Prostate gland (tissue), 2 donors: ENCODE results near the gene ARV1. TPM values are rescaled to one million over a fixed set of nuclear protein-coding genes. Genes with fewer than 3 reads are reported as not detected.
"Not testable (repeated sequence)": the region's sequence is repeated elsewhere in the genome, so short reads cannot be mapped to it uniquely, and the experiment has no call there.

Experiments
- DNase-seq: peaks from one replicate; pipeline ENCODE4 v3.0.0-alpha.2; 2019; ENCODE audit warnings: low spot score
- H3K27ac ChIP-seq, 2 donors: fragments of 200-600 bp; sonication (generic); 2 replicates each; pipeline ENCODE4 v1.5.1; 2017 to 2019
- H3K27me3 ChIP-seq: fragments of 200-600 bp; sonication (generic); replicated peaks from 2 replicates; pipeline ENCODE4 v1.5.1; 2019; ENCODE audit not compliant: insufficient read depth
- H3K36me3 ChIP-seq, 2 donors: fragments of 200-600 bp; sonication (generic); 1 replicate in 1 of 2; 2 replicates in 1 of 2; pipeline versions ENCODE4 v1.5.1 to v1.8.1; 2017 to 2019
- H3K4me1 ChIP-seq: fragments of 200-600 bp; sonication (generic); replicated peaks from 2 replicates; pipeline ENCODE4 v1.5.1; 2019
- H3K4me3 ChIP-seq, 2 donors: fragments of 200-600 bp; sonication (generic); 2 replicates each; pipeline ENCODE4 v1.5.1; 2017 to 2019
- H3K9me3 ChIP-seq: fragments of 200-600 bp; sonication (generic); 2 replicates; pipeline ENCODE4 v1.5.1; 2017
- CTCF ChIP-seq, 4 experiments: fragments of 200-600 bp in 2 of 4; fragments of 450-650 bp in 2 of 4; sonication (generic) in 2 of 4; IDR thresholded peaks; 1 replicate in 3 of 4; 2 replicates in 1 of 4; pipeline ENCODE4 v1.5.1; 2016 to 2019; ENCODE audit warnings: antibody characterized with exemption in 4 of 4, mild to moderate bottlenecking in 2 of 4, moderate library complexity in 2 of 4
- POLR2A ChIP-seq: fragments of 450-650 bp; IDR thresholded peaks from one replicate; pipeline ENCODE4 v1.6.1; 2016; ENCODE audit warnings: antibody characterized with exemption, mild to moderate bottlenecking
- POLR2AphosphoS5 ChIP-seq: sonication (generic); formaldehyde crosslinking; IDR thresholded peaks from one replicate; pipeline ENCODE4 v1.6.1; 2017; ENCODE audit warnings: antibody characterized with exemption
- WGBS: methylation state at CpG from one replicate; pipeline ENCODE4 v1.1.5; 2018; 5-methylcytosine and 5-hydroxymethylcytosine counted together
- intact Hi-C: fragments of 100-400 bp; cut with DNase I; formaldehyde crosslinking; loops from one replicate; pipeline ENCODE4 v1.14.2; 2022
- total RNA-seq, 2 donors: library from RNA; depleted of rRNA; stranded (reverse); fragments of >200 nt; gene quantifications; one replicate each; pipeline ENCODE4 v1.1.0, GENCODE V29; 2016

The ARV1 gene
- total RNA-seq, 2 donors from 2014 or later = 27.6 to 29.6 TPM

DNA sequence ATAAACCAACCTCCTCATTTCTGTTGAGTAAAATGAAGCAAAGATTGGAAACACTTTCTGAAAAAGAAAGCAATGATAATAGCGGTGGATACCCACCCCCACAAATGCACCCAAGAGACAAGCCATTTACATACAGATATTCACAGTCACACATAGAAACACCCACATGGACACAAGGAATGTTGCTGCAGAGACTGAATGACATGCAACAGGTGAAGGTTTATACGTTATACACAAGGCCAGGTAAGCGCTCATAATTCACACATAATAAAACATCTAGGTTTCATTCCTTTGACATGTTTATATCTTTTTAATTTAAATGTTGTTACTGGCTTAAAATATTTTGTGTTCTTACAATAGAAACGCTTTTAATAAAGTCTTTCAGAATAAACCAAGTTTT, 21.3 kb downstream of the ARV1 start:
- Histone ChIP-seq H3K27ac (no peak overlapping the region), H3K4me1 (no peaks in the 10 kb centered on the region), H3K9me3 (no peaks in the 10 kb centered on the region), H3K27me3 (no peaks in the 10 kb centered on the region), H3K4me3 (no peak overlapping the region), H3K36me3 (peaks cover 8 to 18% of the 10 kb centered on the region in 2 donors)
- intact Hi-C loops = no loop called here
- no peak for DNase-seq
- 92% methylated on average over 4 of the region's 4 CpGs for WGBS
- TF ChIP-seq CTCF (IDR thresholded peaks at IDR 0.05) (no peak), POLR2A (no peak), POLR2AphosphoS5 (no peak)

DNA sequence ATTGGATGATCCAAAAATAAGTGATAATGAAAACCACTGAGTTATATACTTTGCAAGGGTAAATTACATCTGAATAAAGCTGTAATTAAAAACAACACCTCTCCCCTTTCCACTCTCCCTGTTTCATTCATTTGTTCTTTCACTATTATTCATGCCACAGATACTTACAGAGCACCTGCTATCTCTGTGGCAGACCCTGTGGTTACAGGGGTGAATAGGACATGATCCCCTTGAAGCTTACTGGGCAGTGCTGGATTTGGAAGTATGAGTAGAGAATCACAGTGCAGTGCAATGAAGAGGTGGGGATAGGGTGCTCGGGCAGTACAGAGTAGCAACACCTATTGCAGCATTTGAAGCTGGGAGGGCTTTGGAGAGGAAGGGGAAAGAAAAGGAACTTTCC, 21.7 kb downstream of the ARV1 start:
- Histone ChIP-seq H3K27ac (no peak overlapping the region), H3K36me3 (peaks cover 8 to 18% of the 10 kb centered on the region in 2 donors), H3K9me3 (no peaks in the 10 kb centered on the region), H3K4me1 (no peaks in the 10 kb centered on the region), H3K4me3 (no peak overlapping the region), H3K27me3 (no peaks in the 10 kb centered on the region)
- intact Hi-C loops = no loop called here
- DNase-seq = no peak
- TF ChIP-seq CTCF (IDR thresholded peaks at IDR 0.05) (no peak), POLR2A (no peak), POLR2AphosphoS5 (no peak)
- WGBS = 89% methylated on average over 1 of the region's 1 CpG

GRCh38 chr1:231001892-231002291, 23.0 kb downstream of the ARV1 start:
- intact Hi-C loops = no loop called here
- no peaks in the 10 kb centered on the region for H3K27me3 ChIP-seq
- no peak for TF ChIP-seq POLR2AphosphoS5
- TF ChIP-seq CTCF (IDR thresholded peaks at IDR 0.05) = no peak
- no peak for TF ChIP-seq POLR2A

GRCh38 chr1:231007535-231007934, 28.6 kb downstream of the ARV1 start:
- H3K36me3 ChIP-seq, intact Hi-C loops, H3K4me1 ChIP-seq, H3K27me3 ChIP-seq, H3K9me3 ChIP-seq, DNase-seq, H3K4me3 ChIP-seq, H3K27ac ChIP-seq: not testable (repeated sequence)
- 82% methylated on average over 1 of the region's 1 CpG for WGBS

More at GRCh38 chr1:231001892-231002291, 23.0 kb downstream of the ARV1 start:
- Histone ChIP-seq H3K4me3 (no peak overlapping the region), H3K9me3 (no peaks in the 10 kb centered on the region), H3K4me1 (no peaks in the 10 kb centered on the region), H3K27ac (no peak overlapping the region), H3K36me3 (peaks cover 8 to 18% of the 10 kb centered on the region in 2 donors)
- DNase-seq = no peak

GRCh38 chr1:231011360-231011759, 32.5 kb downstream of the ARV1 start:
- Histone ChIP-seq H3K27ac (no peak overlapping the region), H3K36me3 (no peaks in the 10 kb centered on the region), H3K27me3 (no peaks in the 10 kb centered on the region), H3K9me3 (no peaks in the 10 kb centered on the region), H3K4me3 (no peak overlapping the region), H3K4me1 (no peaks in the 10 kb centered on the region)
- 91% methylated on average over 2 of the region's 2 CpGs for WGBS
- intact Hi-C loops = no loop called here
- no peak for DNase-seq
- TF ChIP-seq POLR2AphosphoS5 = no peak
- TF ChIP-seq CTCF (IDR thresholded peaks at IDR 0.05) = no peak
- TF ChIP-seq POLR2A = no peak
